SK-N-SH (cell line): ENCODE results near the gene SHISAL2B. TPM values are rescaled to one million over a fixed set of nuclear protein-coding genes. Genes with fewer than 3 reads are reported as not detected.

Source experiments
- CTCF ChIA-PET: fragments of 300-600, 350-600 bp; formaldehyde crosslinking; extraction: SDS; loops from one replicate; lab custom pipeline; 2021; lab: Yijun Ruan, JAX
- POLR2A ChIA-PET: fragments of 350-600 bp; sonication (Branson Sonifier 250); formaldehyde crosslinking; extraction: SDS; loops from one replicate; lab custom pipeline; 2020; ENCODE audit warnings: antibody characterized with exemption, inconsistent platforms; lab: Yijun Ruan, JAX
- DNase-seq: peaks from one replicate; pipeline ENCODE4 v3.0.0; 2012
- H2AFZ ChIP-seq: fragments of 200-600 bp; sonication (generic); 2 replicates; pipeline ENCODE4 v1.8.1; 2016; ENCODE audit warnings: antibody characterized with exemption, mild to moderate bottlenecking, low read depth
- H3F3A ChIP-seq: fragments of 200-600 bp; sonication (generic); replicated peaks from 2 replicates; pipeline ENCODE3; 2016; ENCODE audit warnings: antibody characterized with exemption, mild to moderate bottlenecking; ENCODE audit not compliant: insufficient read depth
- H3K27ac ChIP-seq, 2 experiments: fragments of 200-500 bp in 1 of 2; fragments of 200-600 bp in 1 of 2; sonication (Bioruptor generic) in 1 of 2; sonication (generic), shearing (Covaris generic) in 1 of 2; 2 replicates each; pipeline versions ENCODE4 v1.5.1 to v1.6.1; 2014 to 2016; ENCODE audit warnings: low read depth in 2 of 2, inconsistent platforms in 1 of 2, low read length in 1 of 2, mild to moderate bottlenecking in 1 of 2, mixed read lengths in 1 of 2
- H3K27me3 ChIP-seq: fragments of 200-600 bp; sonication (generic), shearing (Covaris generic); 2 replicates; pipeline ENCODE4 v1.6.1; 2016; ENCODE audit warnings: mixed run types; ENCODE audit not compliant: insufficient read depth
- H3K36me3 ChIP-seq, 2 experiments: fragments of 200-500 bp in 1 of 2; fragments of 200-600 bp in 1 of 2; sonication (Bioruptor generic) in 1 of 2; sonication (generic) in 1 of 2; replicated peaks in 1 of 2; 2 replicates each; pipeline versions ENCODE3 to v1.5.1; 2014 to 2016; ENCODE audit warnings: low read length in 1 of 2, mild to moderate bottlenecking in 1 of 2; ENCODE audit not compliant: insufficient read depth in 2 of 2, control insufficient read depth in 1 of 2
- H3K4me1 ChIP-seq, 2 experiments: fragments of 200-500 bp in 1 of 2; fragments of 200-600 bp in 1 of 2; sonication (Bioruptor generic) in 1 of 2; sonication (generic), shearing (Covaris generic) in 1 of 2; 2 replicates each; pipeline versions ENCODE4 v1.5.1 to v1.6.1; 2014 to 2016; ENCODE audit warnings: low read depth in 1 of 2, low read length in 1 of 2, mixed run types in 1 of 2; ENCODE audit not compliant: insufficient read depth in 2 of 2, control insufficient read depth in 1 of 2
- H3K4me2 ChIP-seq: fragments of 200-600 bp; sonication (generic), shearing (Covaris generic); 2 replicates; pipeline ENCODE4 v1.6.1; 2017; ENCODE audit warnings: mixed run types
- H3K4me3 ChIP-seq, 2 experiments: fragments of 200-500 bp in 1 of 2; fragments of 200-600 bp in 1 of 2; sonication (Bioruptor generic) in 1 of 2; sonication (generic), shearing (Covaris generic) in 1 of 2; 2 replicates each; pipeline versions ENCODE4 v1.5.1 to v1.8.1; 2014 to 2016; ENCODE audit warnings: low read depth in 2 of 2, inconsistent platforms in 1 of 2, low read length in 1 of 2, mild to moderate bottlenecking in 1 of 2, mixed read lengths in 1 of 2, moderate library complexity in 1 of 2
- H3K79me2 ChIP-seq: fragments of 200-600 bp; sonication (generic); 2 replicates; pipeline ENCODE4 v1.8.1; 2017; ENCODE audit warnings: mild to moderate bottlenecking; ENCODE audit not compliant: insufficient read depth
- H3K9ac ChIP-seq: fragments of 200-600 bp; sonication (generic); 2 replicates; pipeline ENCODE4 v1.6.1; 2017; ENCODE audit warnings: mixed run types
- H3K9me2 ChIP-seq: fragments of 200-600 bp; sonication (generic); 2 replicates; pipeline ENCODE4 v1.6.1; 2017; ENCODE audit warnings: mixed run types
- H3K9me3 ChIP-seq: fragments of 200-600 bp; sonication (generic); 2 replicates; pipeline ENCODE4 v1.6.1; 2017; ENCODE audit warnings: mixed run types, mild to moderate bottlenecking, moderate library complexity
- H4K20me1 ChIP-seq: fragments of 200-600 bp; sonication (generic); 2 replicates; pipeline ENCODE4 v1.6.1; 2017; ENCODE audit warnings: mild to moderate bottlenecking, mixed run types; ENCODE audit not compliant: insufficient read depth
- CHD2 ChIP-seq: fragments of 150-350 bp; IDR thresholded peaks from 2 replicates; pipeline ENCODE4 v1.6.1; 2018; ENCODE audit warnings: low read length; ENCODE audit not compliant: partially characterized antibody
- ELF1 ChIP-seq: IDR thresholded peaks from 2 replicates; pipeline ENCODE4 v1.4.0; 2012
- EP300 ChIP-seq, 2 experiments: IDR thresholded peaks; 2 replicates each; pipeline versions ENCODE4 v1.4.0 to v1.6.1; 2012; ENCODE audit warnings: borderline replicate concordance in 1 of 2, low read depth in 1 of 2, low read length in 1 of 2
- EZH2phosphoT487 ChIP-seq: fragments of 200-600 bp; sonication (generic); IDR thresholded peaks from 2 replicates; pipeline ENCODE4 v1.6.1; 2017; ENCODE audit warnings: low read depth, mixed run types, mild to moderate bottlenecking, antibody characterized with exemption, moderate library complexity, borderline replicate concordance
- FOSL2 ChIP-seq: IDR thresholded peaks from 2 replicates; pipeline ENCODE4 v1.4.0; 2012; ENCODE audit warnings: low read depth, mild to moderate bottlenecking, moderate library complexity, borderline replicate concordance
- GABPA ChIP-seq: IDR thresholded peaks from 2 replicates; pipeline ENCODE4 v1.4.0; 2012; ENCODE audit warnings: low read depth, mild to moderate bottlenecking
- GATA2 ChIP-seq: sonication (generic); formaldehyde crosslinking; IDR thresholded peaks from 2 replicates; pipeline ENCODE4 v1.5.0; 2020; ENCODE audit warnings: mild to moderate bottlenecking, missing genetic modification reagents
- NRF1 ChIP-seq: IDR thresholded peaks from 2 replicates; pipeline ENCODE4 v1.6.1; 2012; ENCODE audit warnings: low read depth, mild to moderate bottlenecking, low read length
- RCOR1 ChIP-seq: fragments of 150-350 bp; IDR thresholded peaks from 2 replicates; pipeline ENCODE4 v1.6.1; 2017; ENCODE audit warnings: antibody characterized with exemption, low read length
- RFX5 ChIP-seq: IDR thresholded peaks from 2 replicates; pipeline ENCODE4 v1.6.1; 2012; ENCODE audit warnings: mild to moderate bottlenecking, improper control_type of control experiment, low read length
- TAF1 ChIP-seq: IDR thresholded peaks from 2 replicates; pipeline ENCODE4 v1.6.1; 2012; ENCODE audit warnings: low read depth, mild to moderate bottlenecking, low read length, moderate library complexity, borderline replicate concordance
- YY1 ChIP-seq: IDR thresholded peaks from 2 replicates; pipeline ENCODE4 v1.4.0; 2012; ENCODE audit warnings: low read depth, mild to moderate bottlenecking
- WGBS: methylation state at CpG from one replicate; pipeline ENCODE4 v1.1.6; 2017; ENCODE audit warnings: low lambda C conversion rate; 5-methylcytosine and 5-hydroxymethylcytosine counted together
- polyA plus RNA-seq, 3 experiments: library from polyadenylated mRNA; depleted of rRNA; stranded (reverse); fragments of >200 nt; gene quantifications; 2 replicates each; pipeline ENCODE4 v1.2.3, GENCODE V29; 2012
- TF ChIP-seq, protein P1 (sequence below): IDR thresholded peaks from 2 replicates; pipeline ENCODE4 v1.4.0; 2012; ENCODE audit warnings: low read depth, borderline replicate concordance
- TF ChIP-seq, protein P2 (sequence below): fragments of 150-350 bp; IDR thresholded peaks from 2 replicates; pipeline ENCODE4 v1.6.1; 2017; ENCODE audit warnings: antibody characterized with exemption, low read length, low read depth, borderline replicate concordance

The SHISAL2B gene
- polyA plus RNA-seq, 1 of the 3 experiments (the other 2 are of a cell fraction) = not detected

DNA sequence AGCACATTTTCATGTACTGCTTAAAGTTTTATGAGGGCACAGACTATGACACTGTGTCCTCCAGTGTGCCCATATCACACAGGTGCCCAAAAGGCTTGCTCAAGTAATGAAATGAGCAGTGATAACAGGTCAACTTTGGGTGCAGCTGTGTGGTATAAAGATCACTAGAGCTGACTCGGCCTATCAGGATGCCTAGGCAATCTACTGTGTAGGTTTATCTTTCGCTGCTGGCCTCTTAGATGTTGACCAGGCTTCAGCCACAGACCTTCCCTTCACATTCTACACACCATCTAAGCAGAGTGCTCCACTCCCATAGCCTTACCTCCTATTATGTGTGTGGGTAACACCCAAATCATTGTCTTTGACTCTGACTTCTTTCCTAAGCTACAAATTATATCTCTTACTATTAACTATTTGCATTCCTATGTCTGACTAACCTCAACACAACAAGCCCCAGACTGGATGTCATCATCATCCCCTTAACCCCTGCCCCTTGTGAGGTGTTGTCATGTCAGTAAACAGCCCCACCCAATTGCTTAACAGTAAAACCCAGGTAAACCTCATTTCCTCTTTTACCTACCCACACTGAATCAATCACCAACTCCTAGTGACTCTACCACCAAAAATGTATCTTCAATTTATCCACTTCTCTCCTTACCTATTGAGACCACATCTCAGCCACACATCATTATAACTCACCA is 75.7 kb downstream of the SHISAL2B start:
- no peak overlapping the region for H3K27ac ChIP-seq
- H3K9me3 ChIP-seq = no peaks in the 10 kb centered on the region
- H3K9ac ChIP-seq = no peak overlapping the region
- no peaks in the 10 kb centered on the region for H3K27me3 ChIP-seq
- peaks cover 88% of the 10 kb centered on the region for H3K79me2 ChIP-seq
- POLR2A ChIA-PET = no interaction called here
- peaks cover 14 to 31% of the 10 kb centered on the region in 2 experiments for H3K36me3 ChIP-seq
- no peak overlapping the region for H3K4me3 ChIP-seq
- 95% methylated on average over 2 of the region's 2 CpGs for WGBS
- H2AFZ ChIP-seq = no peak overlapping the region
- no peak for DNase-seq
- H3K9me2 ChIP-seq = no peaks in the 10 kb centered on the region
- no peaks in the 10 kb centered on the region for H4K20me1 ChIP-seq
- CTCF ChIA-PET = interaction anchor here (0.8 kb wide), 1 partner anchor 9 kb away, joined by 3 read pairs; no protein-coding TSS in a partner anchor
- no peak for TF ChIP-seq EZH2phosphoT487
- TF ChIP-seq GABPA = no peak
- no peak for TF ChIP-seq TAF1
- TF ChIP-seq RFX5 = no peak
- TF ChIP-seq FOSL2 = no peak
- no peak for TF ChIP-seq CHD2
- TF ChIP-seq GATA2 = no peak
- no peaks in the 10 kb centered on the region for H3F3A ChIP-seq
- peaks cover 5 to 17% of the 10 kb centered on the region in 2 experiments; a peak in 3 of 4 replicates for H3K4me1 ChIP-seq
- H3K4me2 ChIP-seq = no peak overlapping the region

- Histone ChIP-seq H3K9ac (peak overlapping the region; percentile 84; the same call in 1 of the 2 replicates), H3K36me3 (peaks cover 12 to 27% of the 10 kb centered on the region in 2 experiments), H3K27ac (no peak overlapping the region), H4K20me1 (no peaks in the 10 kb centered on the region), H2AFZ (no peak overlapping the region), H3K9me2 (no peaks in the 10 kb centered on the region), H3K4me1 (peaks cover 5 to 17% of the 10 kb centered on the region in 2 experiments; a peak in 3 of 4 replicates), H3K9me3 (no peaks in the 10 kb centered on the region), H3K4me3 (peak overlapping the region; percentile 97 to 98), H3K27me3 (no peaks in the 10 kb centered on the region), H3K79me2 (peaks cover 91% of the 10 kb centered on the region), H3K4me2 (peak overlapping the region; percentile 87), H3F3A (no peaks in the 10 kb centered on the region)
- POLR2A ChIA-PET = no interaction called here
- 95% methylated on average over 2 of the region's 2 CpGs for WGBS
- no peak for DNase-seq
- CTCF ChIA-PET = interaction anchor here (2.1 kb wide), 1 partner anchor 15 kb away, joined by 6 read pairs; no protein-coding TSS in a partner anchor
- TF ChIP-seq GATA2 = no peak
- no peak for TF ChIP-seq EP300 (IDR thresholded peaks at IDR 0.05; ENCODE audit: borderline replicate concordance in 1 of 2, low read depth in 1 of 2, low read length in 1 of 2)
- TF ChIP-seq TAF1 = no peak
- TF ChIP-seq GABPA = no peak
- TF ChIP-seq, protein P1, sequence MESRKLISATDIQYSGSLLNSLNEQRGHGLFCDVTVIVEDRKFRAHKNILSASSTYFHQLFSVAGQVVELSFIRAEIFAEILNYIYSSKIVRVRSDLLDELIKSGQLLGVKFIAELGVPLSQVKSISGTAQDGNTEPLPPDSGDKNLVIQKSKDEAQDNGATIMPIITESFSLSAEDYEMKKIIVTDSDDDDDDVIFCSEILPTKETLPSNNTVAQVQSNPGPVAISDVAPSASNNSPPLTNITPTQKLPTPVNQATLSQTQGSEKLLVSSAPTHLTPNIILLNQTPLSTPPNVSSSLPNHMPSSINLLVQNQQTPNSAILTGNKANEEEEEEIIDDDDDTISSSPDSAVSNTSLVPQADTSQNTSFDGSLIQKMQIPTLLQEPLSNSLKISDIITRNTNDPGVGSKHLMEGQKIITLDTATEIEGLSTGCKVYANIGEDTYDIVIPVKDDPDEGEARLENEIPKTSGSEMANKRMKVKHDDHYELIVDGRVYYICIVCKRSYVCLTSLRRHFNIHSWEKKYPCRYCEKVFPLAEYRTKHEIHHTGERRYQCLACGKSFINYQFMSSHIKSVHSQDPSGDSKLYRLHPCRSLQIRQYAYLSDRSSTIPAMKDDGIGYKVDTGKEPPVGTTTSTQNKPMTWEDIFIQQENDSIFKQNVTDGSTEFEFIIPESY = no peak
- TF ChIP-seq NRF1 = no peak
- no peak for TF ChIP-seq RCOR1
- TF ChIP-seq YY1 = no peak
- TF ChIP-seq ELF1 = no peak
- TF ChIP-seq, protein P2, sequence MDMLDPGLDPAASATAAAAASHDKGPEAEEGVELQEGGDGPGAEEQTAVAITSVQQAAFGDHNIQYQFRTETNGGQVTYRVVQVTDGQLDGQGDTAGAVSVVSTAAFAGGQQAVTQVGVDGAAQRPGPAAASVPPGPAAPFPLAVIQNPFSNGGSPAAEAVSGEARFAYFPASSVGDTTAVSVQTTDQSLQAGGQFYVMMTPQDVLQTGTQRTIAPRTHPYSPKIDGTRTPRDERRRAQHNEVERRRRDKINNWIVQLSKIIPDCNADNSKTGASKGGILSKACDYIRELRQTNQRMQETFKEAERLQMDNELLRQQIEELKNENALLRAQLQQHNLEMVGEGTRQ = no peak
Observed at GRCh38 chr5:64766941-64767340, 76.6 kb downstream of the SHISAL2B start.

Other genes starting within 250 kb of the SHISAL2B start
- not detected in 2 replicates for gene RGS7BP, start 184.5 kb upstream of the SHISAL2B start, polyA plus RNA-seq (2012; rRNA removed)
- gene SREK1IP1, start 78.2 kb downstream of the SHISAL2B start, polyA plus RNA-seq (2012; rRNA removed) = 1.2 TPM in 2 replicates
- 6.6 and 10.2 TPM in 2 replicates for gene CWC27, start 78.4 kb downstream of the SHISAL2B start, polyA plus RNA-seq (2012; rRNA removed)